IMR-90 (cell line): ENCODE data around the gene HLA-B. TPM values are rescaled to one million over a fixed set of nuclear protein-coding genes. Genes with fewer than 3 reads are reported as not detected.

Source experiments
- ATAC-seq: fragments of 200-7000 bp; cut with Tn5 transposase; 2 replicates; pipeline ENCODE4 v1.9.1; 2020; ENCODE audit warnings: low read depth, mild to moderate bottlenecking, moderate library complexity
- BruUV-seq: library from RNA; stranded (reverse); fragments of 400-500 nt; replicated peaks from 2 replicates; lab custom pipeline; 2021; lab: Mats Ljungman, UMichigan
- CTCF ChIA-PET: fragments of 300-600 bp; formaldehyde crosslinking; extraction: SDS; loops from one replicate; lab custom pipeline; 2021; ENCODE audit warnings: antibody characterized with exemption; lab: Yijun Ruan, JAX
- POLR2A ChIA-PET: fragments of 300-600 bp; sonication (Branson Sonifier 250); formaldehyde crosslinking; loops from one replicate; lab custom pipeline; 2022; ENCODE audit warnings: antibody characterized with exemption; ENCODE audit not compliant: unreplicated experiment; lab: Charles Lee
- DNase-seq: peaks from one replicate; pipeline ENCODE4 v3.0.0; 2013
- H2AFZ ChIP-seq: replicated peaks from 2 replicates; pipeline ENCODE3; 2013; ENCODE audit warnings: low read length, mild to moderate bottlenecking; ENCODE audit not compliant: poor library complexity
- H2AK5ac ChIP-seq: 2 replicates; pipeline ENCODE4 v1.6.1; 2013; ENCODE audit warnings: low read depth, low read length, inconsistent platforms
- H2AK9ac ChIP-seq: replicated peaks from 2 replicates; pipeline ENCODE3; 2013; ENCODE audit warnings: mild to moderate bottlenecking, low read depth, low read length, moderate library complexity; ENCODE audit not compliant: poor library complexity
- H2BK120ac ChIP-seq: 2 replicates; pipeline ENCODE4 v1.6.1; 2013; ENCODE audit warnings: low read depth, low read length, inconsistent platforms
- H2BK15ac ChIP-seq: 3 replicates; pipeline ENCODE4 v1.6.1; 2013; ENCODE audit warnings: low read depth, low read length, inconsistent platforms
- H2BK20ac ChIP-seq: 2 replicates; pipeline ENCODE4 v1.6.1; 2013; ENCODE audit warnings: low read depth, mild to moderate bottlenecking, inconsistent platforms, low read length, moderate library complexity
- H2BK5ac ChIP-seq: 2 replicates; pipeline ENCODE4 v1.6.1; 2013; ENCODE audit warnings: mild to moderate bottlenecking, low read depth, low read length, inconsistent platforms; ENCODE audit not compliant: poor library complexity, severe bottlenecking
- H3K14ac ChIP-seq: replicated peaks from 2 replicates; pipeline ENCODE4 v1.6.1; 2013; ENCODE audit warnings: low read depth, low read length, inconsistent platforms
- H3K18ac ChIP-seq: 2 replicates; pipeline ENCODE4 v1.6.1; 2013; ENCODE audit warnings: low read depth, low read length, control low read depth
- H3K23ac ChIP-seq: 2 replicates; pipeline ENCODE4 v1.6.1; 2013; ENCODE audit warnings: low read depth, low read length, inconsistent platforms
- H3K27ac ChIP-seq: 2 replicates; pipeline ENCODE4 v1.5.1; 2013; ENCODE audit warnings: mild to moderate bottlenecking, control low read depth, low read length; ENCODE audit not compliant: insufficient read depth
- H3K27me3 ChIP-seq: 2 replicates; pipeline ENCODE4 v1.6.1; 2013; ENCODE audit warnings: low read length; ENCODE audit not compliant: control insufficient read depth, insufficient read depth
- H3K36me3 ChIP-seq: 2 replicates; pipeline ENCODE4 v1.6.1; 2013; ENCODE audit warnings: low read length, mixed read lengths; ENCODE audit not compliant: control insufficient read depth, insufficient read depth
- H3K4ac ChIP-seq: 2 replicates; pipeline ENCODE4 v1.6.1; 2013; ENCODE audit warnings: low read depth, low read length, inconsistent platforms
- H3K4me1 ChIP-seq: 2 replicates; pipeline ENCODE4 v1.6.1; 2013; ENCODE audit warnings: low read length, mixed read lengths; ENCODE audit not compliant: control insufficient read depth, insufficient read depth
- H3K4me2 ChIP-seq: 2 replicates; pipeline ENCODE4 v1.6.1; 2013; ENCODE audit warnings: low read depth, mild to moderate bottlenecking, control low read depth, low read length, moderate library complexity
- H3K4me3 ChIP-seq: 2 replicates; pipeline ENCODE4 v1.5.1; 2013; ENCODE audit warnings: low read depth, mild to moderate bottlenecking, control low read depth, low read length, moderate library complexity; ENCODE audit not compliant: insufficient read depth
- H3K56ac ChIP-seq: 2 replicates; pipeline ENCODE4 v1.6.1; 2013; ENCODE audit warnings: low read length, inconsistent platforms; ENCODE audit not compliant: insufficient read depth; ENCODE audit errors: extremely low read depth
- H3K79me1 ChIP-seq, 2 experiments: 2 replicates each; pipeline ENCODE4 v1.6.1; 2013; ENCODE audit warnings: low read length in 2 of 2, inconsistent platforms in 1 of 2, low read depth in 1 of 2
- H3K9ac ChIP-seq: 2 replicates; pipeline ENCODE4 v1.6.1; 2013; ENCODE audit warnings: low read depth, low read length, control low read depth
- H3K9me1 ChIP-seq: 2 replicates; pipeline ENCODE4 v1.6.1; 2013; ENCODE audit warnings: low read length, inconsistent platforms; ENCODE audit not compliant: insufficient read depth
- H3K9me3 ChIP-seq: 2 replicates; pipeline ENCODE4 v1.6.1; 2013; ENCODE audit warnings: low read length; ENCODE audit not compliant: control insufficient read depth, insufficient read depth
- H4K20me1 ChIP-seq: 2 replicates; pipeline ENCODE4 v1.6.1; 2013; ENCODE audit warnings: low read length, inconsistent platforms; ENCODE audit not compliant: insufficient read depth
- H4K5ac ChIP-seq: 2 replicates; pipeline ENCODE4 v1.6.1; 2013; ENCODE audit warnings: mild to moderate bottlenecking, low read depth, low read length, control low read depth
- H4K8ac ChIP-seq, 2 experiments: 2 replicates each; pipeline ENCODE4 v1.6.1; 2013; ENCODE audit warnings: low read depth in 2 of 2, low read length in 2 of 2, control low read depth in 1 of 2, inconsistent platforms in 1 of 2
- H4K91ac ChIP-seq: 2 replicates; pipeline ENCODE4 v1.6.1; 2013; ENCODE audit warnings: low read depth, low read length, inconsistent platforms; ENCODE audit not compliant: insufficient read depth
- CEBPB ChIP-seq: IDR thresholded peaks from 2 replicates; pipeline ENCODE4 v1.6.1; 2012; ENCODE audit warnings: low read depth, low read length, improper control_type of control experiment
- ELK1 ChIP-seq: fragments of 150-350 bp; IDR thresholded peaks from 2 replicates; pipeline ENCODE4 v1.6.1; 2016; ENCODE audit warnings: low read depth, mild to moderate bottlenecking, low read length, moderate library complexity, borderline replicate concordance
- FOS ChIP-seq: fragments of 150-350 bp; IDR thresholded peaks from 2 replicates; pipeline ENCODE4 v1.6.1; 2016; ENCODE audit warnings: low read depth, low read length
- MAFK ChIP-seq: IDR thresholded peaks from 2 replicates; pipeline ENCODE4 v1.6.1; 2012; ENCODE audit warnings: low read depth, low read length, improper control_type of control experiment
- MAZ ChIP-seq: IDR thresholded peaks from 2 replicates; pipeline ENCODE4 v1.6.1; 2012; ENCODE audit warnings: low read depth, mild to moderate bottlenecking, low read length, improper control_type of control experiment, moderate library complexity, borderline replicate concordance
- NFE2L2 ChIP-seq: fragments of 150-350 bp; IDR thresholded peaks from 2 replicates; pipeline ENCODE4 v1.6.1; 2016; ENCODE audit warnings: low read depth, mild to moderate bottlenecking, low read length
- POLR2A ChIP-seq: IDR thresholded peaks from 2 replicates; pipeline ENCODE4 v1.6.1; 2012; ENCODE audit warnings: mild to moderate bottlenecking, low read depth, low read length
- RFX5 ChIP-seq: IDR thresholded peaks from 2 replicates; pipeline ENCODE4 v1.8.0; 2012; ENCODE audit warnings: low read depth, mild to moderate bottlenecking, low read length, moderate library complexity
- SMC3 ChIP-seq: fragments of 150-350 bp; IDR thresholded peaks from 2 replicates; pipeline ENCODE4 v1.6.1; 2016; ENCODE audit warnings: low read depth, mild to moderate bottlenecking, antibody characterized with exemption, low read length, moderate library complexity
- WGBS, 2 experiments: methylation state at CpG; one replicate each; pipeline versions ENCODE4 v1.1.5 to v1.1.7; 2013; ENCODE audit warnings: missing lambda C conversion rate in 2 of 2; ENCODE audit not compliant: insufficient read length in 1 of 2; ENCODE audit errors: extremely low coverage in 2 of 2; 5-methylcytosine and 5-hydroxymethylcytosine counted together
- dilution Hi-C: fragments of 300-500 bp; cut with HindIII; formaldehyde crosslinking; loops from one replicate; pipeline ENCODE4 v1.14.3; 2018; ENCODE audit warnings: low sequenced_read_pairs; ENCODE audit not compliant: unreplicated experiment
- in situ Hi-C: fragments of 300-500 bp; cut with MboI; formaldehyde crosslinking; loops from 3 replicates; pipeline ENCODE4 v1.14.3; 2019; ENCODE audit warnings: low sequenced_read_pairs, inconsistent platforms, mixed read lengths
- intact Hi-C: fragments of 100-400 bp; cut with micrococcal nuclease; formaldehyde crosslinking; loops from 2 replicates; pipeline ENCODE4 v1.10.0; 2022
- polyA plus RNA-seq, 3 experiments: library from polyadenylated mRNA; depleted of rRNA; stranded (reverse); fragments of >200 nt; gene quantifications; 2 replicates each; pipeline ENCODE4 v1.2.3, GENCODE V29; 2012; ENCODE audit warnings: low replicate concordance in 1 of 3
- total RNA-seq: library from RNA; depleted of rRNA; stranded (reverse); fragments of >200 nt; gene quantifications from 2 replicates; pipeline ENCODE4 v1.2.3, GENCODE V29; 2012

HLA-B gene
- total and polyA plus RNA-seq, 2 of the 4 experiments (the other 2 are of a cell fraction), result 44.1 to 309 TPM

DNA sequence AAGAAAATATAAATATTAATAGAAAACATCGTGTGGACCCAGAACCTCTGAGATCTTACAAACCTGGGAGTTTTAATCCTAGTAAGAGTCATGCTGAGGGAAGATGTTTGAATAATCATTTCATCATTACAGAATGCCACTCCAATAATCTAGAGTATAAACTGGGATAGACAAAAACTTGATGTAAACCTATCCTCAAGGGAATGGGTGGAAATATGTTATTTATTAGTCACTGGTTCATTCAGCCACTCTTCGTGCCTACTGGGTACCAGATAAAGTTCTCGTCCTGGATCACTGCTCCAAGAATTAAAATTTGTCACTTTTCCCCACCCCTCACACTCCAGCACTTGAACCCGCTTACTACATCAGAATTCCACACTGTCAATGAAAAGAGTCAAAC is 7.7 kb downstream of the HLA-B start:
- dilution Hi-C loops, result no loop called here
- Histone ChIP-seq H3K9me3 (no peaks in the 10 kb centered on the region), H2AK5ac (no peak overlapping the region), H4K91ac (no peak overlapping the region), H4K20me1 (no peaks in the 10 kb centered on the region), H3K9me1 (no peaks in the 10 kb centered on the region), H3K4me1 (no peaks in the 10 kb centered on the region), H3K9ac (no peak overlapping the region), H2BK5ac (no peak overlapping the region), H3K23ac (no peak overlapping the region), H4K5ac (no peak overlapping the region), H3K4me2 (no peak overlapping the region), H3K56ac (no peak overlapping the region), H3K4ac (no peak overlapping the region), H3K27ac (no peak overlapping the region), H4K8ac (no peak overlapping the region), H2BK20ac (no peak overlapping the region), H2AK9ac (no peak overlapping the region), H3K27me3 (peaks cover 44% of the 10 kb centered on the region), H3K36me3 (peaks cover 7% of the 10 kb centered on the region; the same call in 1 of the 2 replicates), H3K4me3 (no peak overlapping the region), H2BK15ac (no peak overlapping the region), H2BK120ac (no peak overlapping the region), H3K14ac (no peak overlapping the region), H3K79me1 (no peaks in the 10 kb centered on the region), H2AFZ (no peak overlapping the region), H3K18ac (no peak overlapping the region)
- no peak for ATAC-seq
- WGBS, 2 experiments, result no CpG with 5 or more reads among the region's 4 CpGs
- intact Hi-C loops, result no loop called here
- in situ Hi-C loops, result no loop called here
- BruUV-seq, result no TSS peak
- TF ChIP-seq MAFK, result no peak
- no peak for TF ChIP-seq POLR2A
- no peak for TF ChIP-seq FOS
- no peak for TF ChIP-seq SMC3
- no peak for TF ChIP-seq MAZ
- TF ChIP-seq NFE2L2, result no peak
- no peak for TF ChIP-seq CEBPB
- no peak for TF ChIP-seq RFX5
- no peak for TF ChIP-seq ELK1
- CTCF ChIA-PET, result no interaction called here
- POLR2A ChIA-PET, result no interaction called here
- DNase-seq, result no peak
